ENCODE data around the gene HK3. TPM values are rescaled to one million over a fixed set of nuclear protein-coding genes. Genes with fewer than 3 reads are reported as not detected.

The HK3 gene
- total RNA-seq, 4 donors from 2014 or later = 12.2 to 61.6 (median 26.7) TPM

DNA sequence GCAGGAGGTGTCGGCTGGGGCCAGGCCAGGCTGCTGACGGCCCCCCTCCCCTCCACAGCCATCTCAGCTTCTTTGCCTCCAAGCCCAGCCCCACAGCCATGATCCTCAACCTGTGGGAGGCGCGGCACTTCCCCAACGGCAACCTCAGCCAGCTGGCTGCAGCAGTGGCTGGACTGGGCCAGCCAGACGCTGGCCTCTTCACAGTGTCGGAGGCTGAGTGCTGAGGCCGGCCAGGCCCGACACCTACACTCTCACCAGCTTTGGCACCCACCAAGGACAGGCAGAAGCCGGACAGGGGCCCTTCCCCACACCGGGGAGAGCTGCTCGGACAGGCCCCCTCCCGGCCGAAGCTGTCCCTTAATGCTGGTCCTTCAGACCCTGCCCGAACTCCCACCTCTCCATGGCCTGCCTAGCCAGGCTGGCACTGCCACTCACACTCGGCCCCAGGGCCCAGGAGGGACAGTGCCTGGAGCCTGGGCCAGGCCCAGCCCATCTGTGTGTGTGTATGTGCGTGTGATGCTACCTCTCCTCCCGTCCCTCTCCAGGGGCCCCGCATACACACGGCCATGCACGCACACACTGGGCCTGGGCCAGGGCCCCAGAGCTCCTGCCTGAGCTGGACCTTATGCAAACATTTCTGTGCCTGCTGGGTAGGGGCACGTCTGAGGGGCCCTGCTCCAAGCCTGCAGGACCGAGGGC is 19.3 kb downstream of the HK3 start:
- DNase-seq (ENCODE audit: low spot score) (no peak), ATAC-seq (ENCODE audit: low FRiP score) (no peak)
- TF ChIP-seq, protein P1, sequence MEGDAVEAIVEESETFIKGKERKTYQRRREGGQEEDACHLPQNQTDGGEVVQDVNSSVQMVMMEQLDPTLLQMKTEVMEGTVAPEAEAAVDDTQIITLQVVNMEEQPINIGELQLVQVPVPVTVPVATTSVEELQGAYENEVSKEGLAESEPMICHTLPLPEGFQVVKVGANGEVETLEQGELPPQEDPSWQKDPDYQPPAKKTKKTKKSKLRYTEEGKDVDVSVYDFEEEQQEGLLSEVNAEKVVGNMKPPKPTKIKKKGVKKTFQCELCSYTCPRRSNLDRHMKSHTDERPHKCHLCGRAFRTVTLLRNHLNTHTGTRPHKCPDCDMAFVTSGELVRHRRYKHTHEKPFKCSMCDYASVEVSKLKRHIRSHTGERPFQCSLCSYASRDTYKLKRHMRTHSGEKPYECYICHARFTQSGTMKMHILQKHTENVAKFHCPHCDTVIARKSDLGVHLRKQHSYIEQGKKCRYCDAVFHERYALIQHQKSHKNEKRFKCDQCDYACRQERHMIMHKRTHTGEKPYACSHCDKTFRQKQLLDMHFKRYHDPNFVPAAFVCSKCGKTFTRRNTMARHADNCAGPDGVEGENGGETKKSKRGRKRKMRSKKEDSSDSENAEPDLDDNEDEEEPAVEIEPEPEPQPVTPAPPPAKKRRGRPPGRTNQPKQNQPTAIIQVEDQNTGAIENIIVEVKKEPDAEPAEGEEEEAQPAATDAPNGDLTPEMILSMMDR (IDR thresholded peaks at IDR 0.05) = no peak

DNA sequence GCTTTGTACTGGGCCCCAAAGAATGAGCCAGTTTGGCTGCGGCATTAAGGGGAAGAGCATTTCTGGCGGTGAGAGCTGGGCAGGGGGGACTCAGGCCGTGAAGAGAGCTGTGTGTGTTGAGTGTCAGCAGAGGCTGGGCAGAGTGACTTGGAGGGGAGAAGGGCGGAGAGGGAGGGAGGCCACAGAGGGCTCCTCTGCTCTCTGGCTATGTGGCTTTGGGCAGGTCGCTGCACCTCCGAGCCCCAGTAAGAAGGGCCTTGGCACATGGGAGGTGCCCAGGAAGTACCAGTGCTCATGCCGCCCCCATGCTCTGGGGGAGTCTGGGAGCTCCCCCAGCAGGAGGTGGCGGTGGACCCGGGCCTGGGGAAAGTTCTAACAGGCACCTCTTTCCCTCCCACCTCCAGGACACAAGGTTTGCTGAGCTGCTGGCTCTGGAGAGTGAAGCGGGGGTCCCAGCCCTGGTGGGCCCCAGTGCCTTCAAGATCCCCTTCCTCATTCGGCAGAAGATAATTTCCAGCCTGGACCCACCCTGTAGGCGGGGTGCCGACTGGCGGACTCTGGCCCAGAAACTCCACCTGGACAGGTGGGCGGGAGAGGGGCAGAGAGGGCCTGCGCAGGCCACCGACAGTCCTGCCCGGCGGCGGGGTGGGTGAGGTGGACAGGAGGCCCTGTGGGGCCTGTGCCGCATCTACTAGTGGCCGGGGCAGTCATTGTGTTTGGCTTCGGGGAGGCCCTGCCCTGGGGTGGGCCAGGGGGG is 20.1 kb downstream of the HK3 start:
- TF ChIP-seq, protein P1 (IDR thresholded peaks at IDR 0.05) = no peak
- ATAC-seq (ENCODE audit: low FRiP score) (no peak), DNase-seq (ENCODE audit: low spot score) (no peak)

DNA sequence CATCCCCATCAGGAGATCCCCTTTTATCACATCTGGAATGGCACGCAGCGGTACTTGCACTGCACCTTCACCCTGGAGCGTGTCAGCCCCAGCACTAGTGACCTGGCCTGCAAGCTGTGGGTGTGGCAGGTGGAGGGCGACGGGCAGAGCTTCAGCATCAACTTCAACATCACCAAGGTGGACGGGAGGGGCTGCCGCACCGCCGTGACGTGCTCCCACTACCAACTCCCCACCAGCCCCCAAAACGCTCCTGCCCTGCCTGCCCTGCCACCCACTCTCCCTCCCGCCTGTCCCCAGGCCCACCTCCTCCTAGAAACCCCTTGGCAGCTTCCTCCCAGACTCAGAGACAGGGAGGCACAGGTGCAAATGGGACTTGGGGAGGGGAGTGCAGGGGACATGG is 20.7 kb downstream of the HK3 start:
- TF ChIP-seq, protein P1 (IDR thresholded peaks at IDR 0.05) = no peak
- ATAC-seq (ENCODE audit: low FRiP score) (no peak), DNase-seq (ENCODE audit: low spot score) (no peak)

DNA sequence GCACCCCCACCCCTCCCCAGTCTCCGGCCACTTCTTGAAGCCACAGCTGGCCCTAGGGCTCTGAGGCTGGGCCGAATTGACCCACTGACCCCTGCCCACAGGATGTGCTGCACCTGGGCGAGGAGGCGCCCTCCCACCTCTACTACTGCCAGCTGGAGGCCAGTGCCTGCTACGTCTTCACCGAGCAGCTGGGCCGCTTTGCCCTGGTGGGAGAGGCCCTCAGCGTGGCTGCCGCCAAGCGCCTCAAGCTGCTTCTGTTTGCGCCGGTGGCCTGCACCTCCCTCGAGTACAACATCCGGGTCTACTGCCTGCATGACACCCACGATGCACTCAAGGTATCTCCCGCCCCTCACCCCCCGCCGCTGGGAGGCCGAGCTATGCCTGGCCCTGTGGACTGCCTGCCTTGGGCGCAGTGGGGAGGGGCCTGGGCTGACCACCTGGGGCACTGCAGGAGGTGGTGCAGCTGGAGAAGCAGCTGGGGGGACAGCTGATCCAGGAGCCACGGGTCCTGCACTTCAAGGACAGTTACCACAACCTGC is 21.3 kb downstream of the HK3 start:
- no peak for ATAC-seq (ENCODE audit: low FRiP score)
- DNase-seq (ENCODE audit: low spot score) = no peak

DNA sequence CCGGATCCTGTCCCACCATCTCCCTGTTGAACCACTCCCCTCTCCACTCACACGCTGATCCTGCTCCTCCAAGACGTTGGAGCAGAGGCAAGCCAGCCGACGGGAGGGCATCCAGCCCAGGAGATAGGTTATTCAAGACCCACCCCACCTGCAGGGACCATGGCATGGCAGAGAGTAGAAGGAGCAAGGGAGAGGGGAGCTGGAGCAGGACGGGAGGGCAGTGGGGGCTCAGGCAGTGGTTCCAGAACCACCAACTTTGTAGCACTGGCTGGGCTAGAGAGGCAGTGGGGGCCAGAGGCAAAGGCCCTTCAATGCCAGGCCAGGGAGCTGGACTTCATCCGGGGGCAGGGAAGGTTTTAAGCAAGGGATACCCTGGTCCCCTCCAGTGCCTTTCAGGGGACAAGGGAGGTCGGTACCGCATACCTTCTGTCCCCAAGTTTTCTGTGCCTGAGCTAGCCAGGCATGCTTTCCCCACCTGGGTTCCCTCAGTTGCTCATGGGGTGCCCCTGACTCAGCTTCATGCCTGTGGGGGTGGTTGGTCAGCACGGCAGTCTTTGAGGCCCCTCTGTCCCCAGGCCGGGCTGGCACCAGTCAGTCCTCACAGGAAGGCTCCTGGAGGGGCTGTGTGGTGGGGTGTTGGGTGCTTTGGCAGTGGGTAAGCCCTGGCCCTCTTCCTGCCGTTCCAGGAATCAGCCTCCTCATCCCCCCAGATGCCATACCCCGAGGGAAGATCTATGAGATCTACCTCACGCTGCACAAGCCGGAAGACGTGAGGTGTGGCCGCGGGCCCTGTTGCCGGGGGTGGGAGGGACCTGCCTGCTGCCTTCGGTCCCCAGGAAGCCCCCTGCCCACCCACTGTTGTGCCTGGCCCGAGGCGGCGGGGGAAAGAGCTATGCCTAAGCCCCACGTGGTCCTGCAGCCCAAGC is 22.4 kb downstream of the HK3 start:
- DNase-seq (ENCODE audit: low spot score) (no peak), ATAC-seq (ENCODE audit: low FRiP score) (no peak)
- TF ChIP-seq, protein P1 (IDR thresholded peaks at IDR 0.05) = no peak

More for the DNA sequence above, 21.3 kb downstream of the HK3 start:
- TF ChIP-seq, protein P1 (IDR thresholded peaks at IDR 0.05) = no peak

DNA sequence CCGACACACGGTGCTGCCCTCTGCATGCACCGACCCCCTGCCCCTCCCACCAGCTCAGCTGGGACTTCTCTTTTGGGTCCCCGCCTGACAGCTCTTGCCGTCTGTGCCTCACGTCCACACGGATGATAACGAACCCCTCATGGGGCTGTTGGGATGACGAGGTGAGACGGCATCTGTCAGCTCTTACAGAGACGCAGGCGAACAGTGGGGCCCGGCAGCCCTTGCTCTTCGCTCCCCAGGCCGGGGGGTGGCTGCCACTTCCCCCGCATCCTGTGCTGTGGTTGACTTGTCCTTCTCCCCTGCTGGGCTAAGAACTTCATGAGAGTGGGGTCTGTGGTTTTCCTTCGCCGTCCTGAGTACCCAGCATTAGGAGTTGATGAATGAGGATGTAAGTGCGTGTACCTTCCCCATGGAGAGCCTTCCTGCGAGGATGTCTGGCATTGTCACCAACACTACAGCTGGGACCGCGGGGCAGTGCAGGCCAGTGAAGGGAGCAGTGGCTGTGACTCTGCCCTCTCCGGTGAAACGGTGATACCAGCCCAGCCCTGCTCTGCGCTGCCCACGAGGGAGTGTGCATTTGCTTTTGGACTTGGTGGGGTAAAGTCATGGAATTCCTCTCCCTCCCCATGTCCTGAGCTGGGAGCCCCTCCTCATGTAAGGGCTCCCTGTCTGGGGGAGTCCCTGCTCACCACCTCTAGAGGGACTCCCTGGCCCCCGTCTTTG is 23.2 kb downstream of the HK3 start:
- ATAC-seq (ENCODE audit: low FRiP score) (no peak), DNase-seq (ENCODE audit: low spot score) (no peak)
- TF ChIP-seq, protein P1 (IDR thresholded peaks at IDR 0.05) = no peak
